Ishikawa (cell line): ENCODE results near the gene CIAPIN1.
A peak's percentile ranks its signal among the peaks of the same experiment; 100 is the strongest.

Source experiments
- CEBPB ChIP-seq: IDR thresholded peaks from 2 replicates; pipeline ENCODE4 v1.6.1; 2012
- CREB1 ChIP-seq: IDR thresholded peaks from 2 replicates; pipeline ENCODE4 v1.6.1; 2012; ENCODE audit warnings: low read depth
- EGR1 ChIP-seq: IDR thresholded peaks from 2 replicates; pipeline ENCODE4 v1.6.1; 2012
- EP300 ChIP-seq: IDR thresholded peaks from 2 replicates; pipeline ENCODE4 v1.6.1; 2012; ENCODE audit warnings: borderline replicate concordance
- FOXM1 ChIP-seq: IDR thresholded peaks from 2 replicates; pipeline ENCODE4 v1.6.1; 2012; ENCODE audit warnings: low read depth, borderline replicate concordance
- NFIC ChIP-seq: IDR thresholded peaks from 2 replicates; pipeline ENCODE4 v1.6.1; 2012
- RAD21 ChIP-seq: IDR thresholded peaks from 2 replicates; pipeline ENCODE4 v1.6.1; 2012; ENCODE audit warnings: low read depth
- REST ChIP-seq: IDR thresholded peaks from 2 replicates; pipeline ENCODE4 v1.6.1; 2012; ENCODE audit warnings: low read depth, mild to moderate bottlenecking
- TAF1 ChIP-seq: IDR thresholded peaks from 2 replicates; pipeline ENCODE4 v1.6.1; 2012; ENCODE audit warnings: low read depth, mild to moderate bottlenecking
- TCF12 ChIP-seq: IDR thresholded peaks from 2 replicates; pipeline ENCODE4 v1.6.1; 2012; ENCODE audit warnings: low read depth
- TEAD4 ChIP-seq: IDR thresholded peaks from 2 replicates; pipeline ENCODE4 v1.6.1; 2012
- USF1 ChIP-seq: IDR thresholded peaks from 2 replicates; pipeline ENCODE4 v1.6.1; 2012
- YY1 ChIP-seq: IDR thresholded peaks from 2 replicates; pipeline ENCODE4 v1.6.1; 2012; ENCODE audit warnings: low read depth
- ZBTB7A ChIP-seq: IDR thresholded peaks from 2 replicates; pipeline ENCODE4 v1.6.1; 2012; ENCODE audit warnings: low read depth
- TF ChIP-seq, protein P1 (sequence below): IDR thresholded peaks from 2 replicates; pipeline ENCODE4 v1.6.1; 2012

Gene CIAPIN1

GRCh38 chr16:57422026-57422944 is 24.9 kb downstream of the CIAPIN1 start:
- TF ChIP-seq EP300 (no peak), RAD21 (peak; percentile 76)

GRCh38 chr16:57419506-57419905 is 27.7 kb downstream of the CIAPIN1 start:
- no peak for TF ChIP-seq ZBTB7A
- no peak for TF ChIP-seq TEAD4
- TF ChIP-seq EGR1: no peak
- no peak for TF ChIP-seq YY1
- TF ChIP-seq EP300: no peak
- no peak for TF ChIP-seq TCF12
- TF ChIP-seq NFIC: no peak
- no peak for TF ChIP-seq REST
- no peak for TF ChIP-seq TAF1
- no peak for TF ChIP-seq CREB1
- TF ChIP-seq USF1: no peak
- TF ChIP-seq RAD21: no peak

GRCh38 chr16:57416084-57416483 is 31.1 kb downstream of the CIAPIN1 start:
- no peak for TF ChIP-seq ZBTB7A
- TF ChIP-seq CEBPB: no peak
- TF ChIP-seq TAF1: no peak
- no peak for TF ChIP-seq TEAD4
- TF ChIP-seq TCF12: no peak
- TF ChIP-seq NFIC: no peak
- no peak for TF ChIP-seq EP300
- no peak for TF ChIP-seq USF1

DNA sequence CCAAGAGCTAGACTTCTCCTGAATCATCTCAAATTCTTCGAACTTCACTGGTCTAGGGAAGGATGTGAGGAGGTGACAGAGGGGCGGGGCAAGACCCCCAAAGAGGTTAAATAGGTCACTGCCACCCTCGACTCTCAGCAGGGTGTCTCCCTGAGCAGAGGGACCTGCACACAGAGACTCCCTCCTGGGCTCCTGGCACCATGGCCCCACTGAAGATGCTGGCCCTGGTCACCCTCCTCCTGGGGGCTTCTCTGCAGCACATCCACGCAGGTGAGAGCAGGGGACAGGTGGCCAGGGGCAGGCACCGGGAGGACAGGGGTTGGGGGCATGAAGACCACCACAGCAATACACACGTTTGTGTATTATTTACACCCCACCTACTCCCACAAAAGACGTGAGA is 33.5 kb downstream of the CIAPIN1 start:
- TF ChIP-seq USF1 (no peak), REST (no peak), NFIC (no peak), CEBPB (no peak), TCF12 (no peak), TAF1 (no peak), RAD21 (no peak), EP300 (no peak), EGR1 (no peak), ZBTB7A (no peak), CREB1 (no peak), TEAD4 (no peak), YY1 (no peak), FOXM1 (no peak)
- TF ChIP-seq, protein P1, sequence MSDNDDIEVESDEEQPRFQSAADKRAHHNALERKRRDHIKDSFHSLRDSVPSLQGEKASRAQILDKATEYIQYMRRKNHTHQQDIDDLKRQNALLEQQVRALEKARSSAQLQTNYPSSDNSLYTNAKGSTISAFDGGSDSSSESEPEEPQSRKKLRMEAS: no peak

DNA sequence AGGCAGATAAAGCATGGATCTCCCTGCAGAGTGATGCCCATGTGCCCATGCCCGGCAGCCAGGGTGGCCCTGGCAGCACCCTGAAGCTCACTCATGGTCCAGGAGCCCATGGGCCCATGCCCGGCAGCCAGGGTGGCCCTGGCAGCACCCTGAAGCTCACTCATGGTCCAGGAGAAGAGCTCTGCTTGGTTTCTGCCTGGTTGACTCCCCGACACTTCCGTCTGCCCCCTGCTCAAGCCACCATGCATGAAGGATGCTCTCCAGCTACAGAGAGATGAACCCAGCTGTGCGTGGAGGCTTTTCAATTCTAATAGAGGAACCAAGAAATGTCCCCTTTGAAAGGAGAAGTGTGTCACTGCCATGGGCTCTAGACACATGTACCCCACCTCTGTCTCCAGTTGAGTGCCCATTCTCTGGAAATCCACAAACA is 33.9 kb downstream of the CIAPIN1 start:
- no peak for TF ChIP-seq NFIC
- no peak for TF ChIP-seq YY1
- no peak for TF ChIP-seq CREB1
- no peak for TF ChIP-seq TAF1
- no peak for TF ChIP-seq TEAD4
- TF ChIP-seq EP300: no peak
- TF ChIP-seq FOXM1: no peak
- no peak for TF ChIP-seq ZBTB7A
- TF ChIP-seq, protein P1: no peak
- TF ChIP-seq RAD21: no peak
- TF ChIP-seq CEBPB: no peak
- TF ChIP-seq TCF12: no peak
- TF ChIP-seq REST: no peak
- no peak for TF ChIP-seq USF1
- TF ChIP-seq EGR1: no peak
